ENCODE measurements around the gene NPPC. TPM values are rescaled to one million over a fixed set of nuclear protein-coding genes. Genes with fewer than 3 reads are reported as not detected.

The NPPC gene
- polyA plus RNA-seq, result 0.87 TPM
- long read RNA-seq, donor 1, result 0 reads
- long read RNA-seq, donor 2, partial matches to known transcripts, result 0 of 1 reads
- long read RNA-seq, donor 2, other reads (novel, unspliced or antisense), result 0 of 1 reads
- long read RNA-seq, donor 3, result 0 reads
- long read RNA-seq, donor 4, partial matches to known transcripts, result 0 of 1 reads
- long read RNA-seq, donor 4, other reads (novel, unspliced or antisense), result 0 of 1 reads
- long read RNA-seq, donor 5, result 0 reads
- long read RNA-seq, donor 6, result 0 reads
- long read RNA-seq, donor 7, partial matches to known transcripts, result 0 of 1 reads
- long read RNA-seq, donor 7, other reads (novel, unspliced or antisense), result 0 of 1 reads
- long read RNA-seq, donor 8, result 0 reads
- long read RNA-seq, donor 9, result 0 reads
- long read RNA-seq, donor 10, result 0 reads
- long read RNA-seq, donor 11, result 0 reads

DNA sequence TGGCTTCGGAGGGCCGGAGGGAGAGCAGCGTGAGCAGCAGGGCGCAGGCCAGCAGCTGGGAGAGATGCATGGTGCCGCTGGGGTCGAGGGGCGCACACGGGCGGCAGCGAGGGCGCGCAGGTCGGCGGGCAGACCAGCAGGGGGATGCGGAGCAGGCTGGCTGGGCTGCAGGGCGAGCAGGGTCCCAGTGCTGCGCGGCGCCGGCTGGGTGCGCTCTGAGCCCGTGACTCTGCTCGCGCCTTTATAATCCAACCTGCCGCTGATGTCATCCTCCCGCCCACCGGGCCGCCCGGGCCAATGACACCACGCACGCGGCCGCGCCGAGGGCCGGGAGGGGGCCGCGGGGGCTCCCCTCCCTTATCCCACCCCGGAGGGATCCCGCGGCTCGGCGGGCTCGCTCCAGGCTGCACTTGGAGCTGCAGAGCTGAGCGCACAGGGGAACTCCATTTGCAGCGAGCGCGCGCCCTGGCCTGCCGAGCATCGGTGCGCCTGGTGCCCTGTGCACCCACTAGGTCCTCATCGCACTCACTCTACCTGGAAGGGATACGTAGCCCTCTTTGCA, at the start of gene NPPC:
NPPC (minus strand) TSS at position 217 of the 562 bp plus-strand sequence; CDS start at position 70, 147 bp downstream.
- no CpG with 5 or more reads among the region's 54 CpGs for WGBS (ENCODE audit: insufficient coverage, low lambda C conversion rate)
- Histone ChIP-seq H3K4me3 (ENCODE audit: low read length) (peak within 1 kb of the TSS; percentile 26), H3K27me3 (ENCODE audit: control insufficient read depth, insufficient read depth, low read length) (peaks cover 82% of the 10 kb centered on the region), H3K4me1 (ENCODE audit: control insufficient read depth, insufficient read depth, low read length) (peaks cover 7% of the 10 kb centered on the region), H3K27ac (ENCODE audit: low read length) (no peak within 1 kb of the TSS), H3K9me3 (ENCODE audit: control insufficient read depth, low read depth, low read length) (no peaks in the 10 kb centered on the region), H3K36me3 (ENCODE audit: control insufficient read depth, insufficient read depth, low read length) (no peaks in the 10 kb centered on the region)
- DNase-seq, result peak; percentile 42 to 77

DNA sequence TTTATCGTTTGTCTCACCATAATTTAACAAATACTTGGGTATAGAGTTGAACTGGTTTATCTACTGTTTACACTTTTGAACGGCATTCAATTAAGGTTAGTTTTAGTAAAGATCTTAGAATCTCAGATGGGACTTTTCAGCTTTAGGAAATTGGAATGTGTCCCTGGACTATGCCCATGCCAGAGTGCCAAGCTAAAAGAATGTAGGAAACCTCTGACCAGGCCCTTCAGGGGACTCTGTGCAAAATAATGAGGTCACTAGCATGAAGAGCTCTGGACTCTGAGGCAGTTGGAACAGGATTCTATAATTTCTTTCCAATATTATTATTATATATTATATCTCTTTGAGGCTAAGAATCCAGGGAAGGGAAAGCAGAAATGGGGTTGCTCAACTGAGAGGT, 48.8 kb upstream of the NPPC start:
- no peaks in the 10 kb centered on the region for H3K27me3 ChIP-seq (ENCODE audit: control insufficient read depth, insufficient read depth, low read length)
- no peak overlapping the region for H3K27ac ChIP-seq (ENCODE audit: low read length)
- H3K9me3 ChIP-seq (ENCODE audit: control insufficient read depth, low read depth, low read length), result peaks cover 3% of the 10 kb centered on the region
- no peaks in the 10 kb centered on the region for H3K36me3 ChIP-seq (ENCODE audit: control insufficient read depth, insufficient read depth, low read length)
- H3K4me3 ChIP-seq (ENCODE audit: low read length), result no peak overlapping the region
- DNase-seq, result no peak
- WGBS (ENCODE audit: insufficient coverage, low lambda C conversion rate), result no CpG with 5 or more reads among the region's 2 CpGs
- no peaks in the 10 kb centered on the region for H3K4me1 ChIP-seq (ENCODE audit: control insufficient read depth, insufficient read depth, low read length)

GRCh38 chr2:231970461-231970860, 44.3 kb upstream of the NPPC start:
- DNase-seq, result no peak
- no peaks in the 10 kb centered on the region for H3K27me3 ChIP-seq (ENCODE audit: control insufficient read depth, insufficient read depth, low read length)
- no peaks in the 10 kb centered on the region for H3K36me3 ChIP-seq (ENCODE audit: control insufficient read depth, insufficient read depth, low read length)
- no peak overlapping the region for H3K4me3 ChIP-seq (ENCODE audit: low read length)
- H3K9me3 ChIP-seq (ENCODE audit: control insufficient read depth, low read depth, low read length), result peaks cover 3% of the 10 kb centered on the region
- H3K27ac ChIP-seq (ENCODE audit: low read length), result no peak overlapping the region
- no CpG with 5 or more reads among the region's 3 CpGs for WGBS (ENCODE audit: insufficient coverage, low lambda C conversion rate)
- H3K4me1 ChIP-seq (ENCODE audit: control insufficient read depth, insufficient read depth, low read length), result no peaks in the 10 kb centered on the region

DNA sequence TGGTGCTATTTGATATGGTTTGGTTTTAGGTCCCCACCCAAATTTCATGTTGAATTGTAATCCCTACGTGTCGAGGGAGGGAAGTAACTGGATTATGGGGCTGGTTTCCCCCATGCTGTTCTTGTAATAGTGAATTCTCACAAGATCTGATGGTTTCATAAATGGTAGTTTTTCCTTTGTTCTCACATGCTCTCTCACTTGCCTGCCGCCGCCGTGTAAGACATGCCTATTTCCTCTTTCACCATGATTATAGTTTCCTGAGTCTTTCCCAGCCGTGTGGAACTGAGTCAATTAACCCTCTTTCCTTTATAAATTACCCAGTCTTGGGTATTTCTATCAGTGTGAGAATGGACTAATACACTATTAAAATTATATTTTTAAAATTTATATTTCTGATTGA, 42.6 kb upstream of the NPPC start:
- no peak overlapping the region for H3K27ac ChIP-seq (ENCODE audit: low read length)
- H3K9me3 ChIP-seq (ENCODE audit: control insufficient read depth, low read depth, low read length), result no peaks in the 10 kb centered on the region
- H3K4me3 ChIP-seq (ENCODE audit: low read length), result no peak overlapping the region
- no peaks in the 10 kb centered on the region for H3K36me3 ChIP-seq (ENCODE audit: control insufficient read depth, insufficient read depth, low read length)
- H3K27me3 ChIP-seq (ENCODE audit: control insufficient read depth, insufficient read depth, low read length), result no peaks in the 10 kb centered on the region
- 90% methylated on average over 2 of the region's 6 CpGs for WGBS (ENCODE audit: insufficient coverage, low lambda C conversion rate)
- H3K4me1 ChIP-seq (ENCODE audit: control insufficient read depth, insufficient read depth, low read length), result no peaks in the 10 kb centered on the region
- no peak for DNase-seq

- H3K27ac ChIP-seq (ENCODE audit: low read length), result no peak overlapping the region
- no peaks in the 10 kb centered on the region for H3K27me3 ChIP-seq (ENCODE audit: control insufficient read depth, insufficient read depth, low read length)
- H3K4me1 ChIP-seq (ENCODE audit: control insufficient read depth, insufficient read depth, low read length), result no peaks in the 10 kb centered on the region
- H3K4me3 ChIP-seq (ENCODE audit: low read length), result no peak overlapping the region
- no peaks in the 10 kb centered on the region for H3K9me3 ChIP-seq (ENCODE audit: control insufficient read depth, low read depth, low read length)
- 67% methylated on average over 3 of the region's 4 CpGs for WGBS (ENCODE audit: insufficient coverage, low lambda C conversion rate)
- DNase-seq, result no peak
- no peaks in the 10 kb centered on the region for H3K36me3 ChIP-seq (ENCODE audit: control insufficient read depth, insufficient read depth, low read length)
These were observed 40.7 kb upstream of the NPPC start for GRCh38 chr2:231966886-231967285.

DNA sequence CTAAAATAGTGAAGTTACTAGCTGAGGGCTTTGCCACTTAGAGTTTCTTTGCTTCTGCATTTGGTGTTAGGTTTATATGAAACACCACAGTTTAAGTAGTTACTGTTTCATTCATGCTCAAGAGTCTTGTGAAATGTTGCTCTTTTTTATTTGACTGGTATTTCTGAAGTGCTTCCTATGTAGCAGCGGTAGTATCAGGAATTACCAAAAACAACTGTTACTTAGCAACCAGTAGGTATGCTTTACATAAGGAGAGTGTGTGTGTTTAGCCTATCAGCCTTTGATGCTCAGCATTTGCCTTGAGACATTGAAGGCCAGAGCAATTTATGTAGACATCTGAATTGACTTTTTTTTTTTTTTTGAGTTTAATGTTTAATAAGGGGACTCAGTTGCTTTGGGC, 38.9 kb upstream of the NPPC start:
- no CpG with 5 or more reads among the region's 1 CpG for WGBS (ENCODE audit: insufficient coverage, low lambda C conversion rate)
- DNase-seq, result no peak
- Histone ChIP-seq H3K27me3 (ENCODE audit: control insufficient read depth, insufficient read depth, low read length) (no peaks in the 10 kb centered on the region), H3K4me1 (ENCODE audit: control insufficient read depth, insufficient read depth, low read length) (no peaks in the 10 kb centered on the region), H3K36me3 (ENCODE audit: control insufficient read depth, insufficient read depth, low read length) (no peaks in the 10 kb centered on the region), H3K4me3 (ENCODE audit: low read length) (no peak overlapping the region), H3K27ac (ENCODE audit: low read length) (no peak overlapping the region), H3K9me3 (ENCODE audit: control insufficient read depth, low read depth, low read length) (no peaks in the 10 kb centered on the region)

- no peaks in the 10 kb centered on the region for H3K27me3 ChIP-seq (ENCODE audit: control insufficient read depth, insufficient read depth, low read length)
- no CpG with 5 or more reads among the region's 83 CpGs for WGBS (ENCODE audit: insufficient coverage, low lambda C conversion rate)
- peak within 1 kb of the TSS; percentile 99 for H3K4me3 ChIP-seq (ENCODE audit: low read length)
- H3K4me1 ChIP-seq (ENCODE audit: control insufficient read depth, insufficient read depth, low read length), result no peaks in the 10 kb centered on the region
- H3K27ac ChIP-seq (ENCODE audit: low read length), result peak within 1 kb of the TSS; percentile 74
- H3K9me3 ChIP-seq (ENCODE audit: control insufficient read depth, low read depth, low read length), result no peaks in the 10 kb centered on the region
- H3K36me3 ChIP-seq (ENCODE audit: control insufficient read depth, insufficient read depth, low read length), result no peaks in the 10 kb centered on the region
- peak; percentile 76 to 92 for DNase-seq
These were observed 35.4 kb upstream of the NPPC start, which contains the start of gene DIS3L2 for GRCh38 chr2:231961349-231962166. TSS of gene DIS3L2 (plus strand) at chr2:231961713. CDS start at chr2:232014928, 53,215 bp downstream.

- no peaks in the 10 kb centered on the region for H3K36me3 ChIP-seq (ENCODE audit: control insufficient read depth, insufficient read depth, low read length)
- peak overlapping the region; percentile 99 for H3K4me3 ChIP-seq (ENCODE audit: low read length)
- WGBS (ENCODE audit: insufficient coverage, low lambda C conversion rate), result 83% methylated on average over 8 of the region's 18 CpGs
- H3K27ac ChIP-seq (ENCODE audit: low read length), result peak overlapping the region; percentile 74
- no peaks in the 10 kb centered on the region for H3K27me3 ChIP-seq (ENCODE audit: control insufficient read depth, insufficient read depth, low read length)
- H3K4me1 ChIP-seq (ENCODE audit: control insufficient read depth, insufficient read depth, low read length), result no peaks in the 10 kb centered on the region
- DNase-seq, result no peak
- no peaks in the 10 kb centered on the region for H3K9me3 ChIP-seq (ENCODE audit: control insufficient read depth, low read depth, low read length)
These were observed 34.7 kb upstream of the NPPC start for GRCh38 chr2:231960810-231961348.

DNA sequence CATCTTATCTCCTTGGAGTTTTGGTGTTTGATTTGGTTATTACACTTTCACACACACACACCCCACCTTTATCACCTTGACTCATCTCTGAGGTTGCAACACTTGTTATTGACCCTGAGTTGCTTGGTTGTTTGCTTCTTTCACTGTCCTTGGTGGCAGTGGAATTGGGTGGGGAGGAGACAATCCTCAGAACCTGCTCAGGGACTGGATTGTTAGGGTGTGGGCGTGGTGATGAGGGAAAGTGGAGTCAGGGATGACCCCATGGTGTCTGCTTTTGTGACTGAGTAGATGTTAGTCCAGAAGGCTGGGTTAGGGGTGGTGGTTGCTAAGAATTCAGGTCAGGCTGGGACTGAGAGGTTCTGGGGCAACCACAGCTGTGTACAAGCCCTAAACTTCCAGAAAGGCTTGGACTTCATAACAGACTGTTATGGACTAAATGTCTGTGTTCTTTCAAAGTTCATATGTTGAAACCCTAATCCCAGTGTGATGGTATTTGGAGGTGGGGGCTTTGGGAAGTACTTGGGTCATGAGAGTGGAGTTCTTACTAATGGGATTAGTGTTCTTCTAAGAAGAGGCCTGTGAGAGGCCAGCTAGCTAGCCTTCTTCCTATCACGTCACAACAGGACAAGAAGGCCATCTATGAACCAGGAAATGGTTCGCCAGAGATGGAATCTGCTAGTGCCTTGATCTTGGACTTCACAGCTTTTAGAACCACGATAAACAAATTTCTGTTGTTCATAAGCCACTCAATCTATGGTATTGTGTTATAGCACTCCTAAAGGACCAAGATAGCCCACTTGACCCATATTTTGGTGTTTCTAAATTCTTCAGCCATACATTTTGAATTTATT, 31.9 kb upstream of the NPPC start:
- Histone ChIP-seq H3K27me3 (ENCODE audit: control insufficient read depth, insufficient read depth, low read length) (peaks cover 4% of the 10 kb centered on the region), H3K4me1 (ENCODE audit: control insufficient read depth, insufficient read depth, low read length) (no peaks in the 10 kb centered on the region), H3K36me3 (ENCODE audit: control insufficient read depth, insufficient read depth, low read length) (no peaks in the 10 kb centered on the region), H3K4me3 (ENCODE audit: low read length) (no peak overlapping the region), H3K27ac (ENCODE audit: low read length) (no peak overlapping the region), H3K9me3 (ENCODE audit: control insufficient read depth, low read depth, low read length) (no peaks in the 10 kb centered on the region)
- no CpG with 5 or more reads among the region's 4 CpGs for WGBS (ENCODE audit: insufficient coverage, low lambda C conversion rate)
- DNase-seq, result no peak

Data from large intestine (tissue), 12 donors.